Measurements from ENCODE around the gene FKBP8. TPM values are rescaled to one million over a fixed set of nuclear protein-coding genes. Genes with fewer than 3 reads are reported as not detected.
A peak's percentile ranks its signal among the peaks of the same experiment; 100 is the strongest.

FKBP8 gene
- total RNA-seq, 2 experiments from 2014 or later = 161 to 163 TPM

- no peaks in the 10 kb centered on the region for H3K27me3 Mint-ChIP-seq (ENCODE audit: low read depth)
Observed at GRCh38 chr19:18580311-18580710, 36.9 kb upstream of the FKBP8 start.

GRCh38 chr19:18577365-18577914, 34.1 kb upstream of the FKBP8 start:
- intact Hi-C loops (cut with micrococcal nuclease) = no loop called here
- H3K27me3 Mint-ChIP-seq (ENCODE audit: low read depth) = no peaks in the 10 kb centered on the region
- H3K27ac Mint-ChIP-seq = no peak overlapping the region
- no peak overlapping the region for H3K4me3 Mint-ChIP-seq
- CTCF ChIA-PET = interaction anchor here (0.7 to 2.4 kb wide), 2 partner anchors 11 to 70 kb away, joined by 3 to 14 read pairs; partner anchors contain the start of gene REX1BD
- peaks cover 41% of the 10 kb centered on the region for H3K36me3 Mint-ChIP-seq (ENCODE audit: low read depth)
- DNase-seq = no peak
- H3K4me1 Mint-ChIP-seq (ENCODE audit: low read depth) = peaks cover 24% of the 10 kb centered on the region
- H3K9me3 Mint-ChIP-seq = no peaks in the 10 kb centered on the region

More at GRCh38 chr19:18580311-18580710, 36.9 kb upstream of the FKBP8 start:
- Mint-ChIP-seq H3K36me3 (ENCODE audit: low read depth) (peaks cover 15% of the 10 kb centered on the region), H3K9me3 (no peaks in the 10 kb centered on the region), H3K27ac (no peak overlapping the region), H3K4me3 (no peak overlapping the region), H3K4me1 (ENCODE audit: low read depth) (peaks cover 4% of the 10 kb centered on the region)
- CTCF ChIA-PET = no interaction called here
- intact Hi-C loops (cut with micrococcal nuclease) = no loop called here
- DNase-seq = no peak

- no peaks in the 10 kb centered on the region for H3K27me3 Mint-ChIP-seq (ENCODE audit: low read depth)
- H3K36me3 Mint-ChIP-seq (ENCODE audit: low read depth) = peaks cover 47% of the 10 kb centered on the region
- no peaks in the 10 kb centered on the region for H3K9me3 Mint-ChIP-seq
- intact Hi-C loops (cut with micrococcal nuclease) = no loop called here
- CTCF ChIA-PET = interaction anchor here (0.8 to 2.4 kb wide), 3 partner anchors 12 to 57 kb away, joined by 3 to 14 read pairs (median 3); partner anchors contain the start of gene REX1BD
- peaks cover 27% of the 10 kb centered on the region for H3K4me1 Mint-ChIP-seq (ENCODE audit: low read depth)
- no peak overlapping the region for H3K27ac Mint-ChIP-seq
- H3K4me3 Mint-ChIP-seq = no peak overlapping the region
- DNase-seq = no peak
Observed at GRCh38 chr19:18576383-18576782, 33.0 kb upstream of the FKBP8 start.

GRCh38 chr19:18574691-18575291, 31.4 kb upstream of the FKBP8 start:
- no peaks in the 10 kb centered on the region for H3K27me3 Mint-ChIP-seq (ENCODE audit: low read depth)
- H3K4me3 Mint-ChIP-seq = peak overlapping the region; percentile 19
- H3K27ac Mint-ChIP-seq = no peak overlapping the region
- CTCF ChIA-PET = no interaction called here
- no peak for DNase-seq
- intact Hi-C loops (cut with micrococcal nuclease) = loop anchor here (5.0 kb wide), 3 partner anchors 97 to 883 kb away; partner anchors contain the start of gene UPF1
- H3K4me1 Mint-ChIP-seq (ENCODE audit: low read depth) = peaks cover 30% of the 10 kb centered on the region
- H3K9me3 Mint-ChIP-seq = no peaks in the 10 kb centered on the region
- H3K36me3 Mint-ChIP-seq (ENCODE audit: low read depth) = peaks cover 49% of the 10 kb centered on the region

- CTCF ChIA-PET = interaction anchor here (0.6 to 4.4 kb wide), 6 partner anchors 14 to 497 kb away, joined by 3 to 39 read pairs (median 3); partner anchors contain the start of genes ELL, REX1BD and SSBP4
- H3K36me3 Mint-ChIP-seq (ENCODE audit: low read depth) = peaks cover 65% of the 10 kb centered on the region
- H3K4me1 Mint-ChIP-seq (ENCODE audit: low read depth) = peaks cover 30% of the 10 kb centered on the region
- H3K27ac Mint-ChIP-seq = peak within 1 kb of the TSS; percentile 93
- H3K9me3 Mint-ChIP-seq = no peaks in the 10 kb centered on the region
- intact Hi-C loops (cut with micrococcal nuclease) = loop anchor here (1.0 to 5.0 kb wide), 9 partner anchors 14 to 886 kb away; partner anchors contain the start of genes COPE, DDX49, ELL and KXD1
- no peaks in the 10 kb centered on the region for H3K27me3 Mint-ChIP-seq (ENCODE audit: low read depth)
- peak within 1 kb of the TSS; percentile 90 for H3K4me3 Mint-ChIP-seq
- peak; percentile 99 for DNase-seq
Observed at GRCh38 chr19:18571564-18572344, 28.4 kb upstream of the FKBP8 start, which contains the start of gene UBA52. UBA52 (plus strand) TSS chr19:18571857; CDS start chr19:18573301, 1,444 bp downstream.

- DNase-seq = no peak
- no peaks in the 10 kb centered on the region for H3K27me3 Mint-ChIP-seq (ENCODE audit: low read depth)
- no peak overlapping the region for H3K4me3 Mint-ChIP-seq
- H3K36me3 Mint-ChIP-seq (ENCODE audit: low read depth) = peaks cover 54% of the 10 kb centered on the region
- CTCF ChIA-PET = interaction anchor here (0.6 kb wide), 1 partner anchor 28 kb away, joined by 3 read pairs; no protein-coding TSS in a partner anchor
- intact Hi-C loops (cut with micrococcal nuclease) = no loop called here
- no peaks in the 10 kb centered on the region for H3K9me3 Mint-ChIP-seq
- H3K27ac Mint-ChIP-seq = peak overlapping the region; percentile 18
- peaks cover 15% of the 10 kb centered on the region for H3K4me1 Mint-ChIP-seq (ENCODE audit: low read depth)
Observed at GRCh38 chr19:18568367-18568766, 25.0 kb upstream of the FKBP8 start.

GRCh38 chr19:18566953-18567352, 23.6 kb upstream of the FKBP8 start:
- intact Hi-C loops (cut with micrococcal nuclease) = no loop called here
- Mint-ChIP-seq H3K4me3 (no peak overlapping the region), H3K36me3 (ENCODE audit: low read depth) (peaks cover 45% of the 10 kb centered on the region), H3K4me1 (ENCODE audit: low read depth) (peaks cover 3% of the 10 kb centered on the region), H3K27me3 (ENCODE audit: low read depth) (no peaks in the 10 kb centered on the region), H3K27ac (no peak overlapping the region), H3K9me3 (no peaks in the 10 kb centered on the region)
- no peak for DNase-seq
- CTCF ChIA-PET = no interaction called here

GRCh38 chr19:18562086-18562485, 18.7 kb upstream of the FKBP8 start:
- no peaks in the 10 kb centered on the region for H3K9me3 Mint-ChIP-seq
- intact Hi-C loops (cut with micrococcal nuclease) = no loop called here

GRCh38 chr19:18559685-18560084, 16.3 kb upstream of the FKBP8 start:
- Mint-ChIP-seq H3K9me3 (no peaks in the 10 kb centered on the region), H3K36me3 (ENCODE audit: low read depth) (peaks cover 15% of the 10 kb centered on the region), H3K4me3 (peak overlapping the region; percentile 93), H3K27ac (peak overlapping the region; percentile 46), H3K27me3 (ENCODE audit: low read depth) (no peaks in the 10 kb centered on the region), H3K4me1 (ENCODE audit: low read depth) (peaks cover 24% of the 10 kb centered on the region)
- intact Hi-C loops (cut with micrococcal nuclease) = no loop called here
- CTCF ChIA-PET = interaction anchor here (3.7 to 5.0 kb wide), 2 partner anchors 16 to 39 kb away, joined by 12 to 26 read pairs; partner anchors contain the start of genes ELL and FKBP8
- no peak for DNase-seq

More at GRCh38 chr19:18562086-18562485, 18.7 kb upstream of the FKBP8 start:
- H3K36me3 Mint-ChIP-seq (ENCODE audit: low read depth) = peaks cover 20% of the 10 kb centered on the region
- no peak overlapping the region for H3K4me3 Mint-ChIP-seq
- no peaks in the 10 kb centered on the region for H3K27me3 Mint-ChIP-seq (ENCODE audit: low read depth)
- CTCF ChIA-PET = no interaction called here
- H3K27ac Mint-ChIP-seq = no peak overlapping the region
- DNase-seq = no peak
- H3K4me1 Mint-ChIP-seq (ENCODE audit: low read depth) = peaks cover 24% of the 10 kb centered on the region

- Mint-ChIP-seq H3K36me3 (ENCODE audit: low read depth) (peaks cover 8% of the 10 kb centered on the region), H3K4me1 (ENCODE audit: low read depth) (peaks cover 24% of the 10 kb centered on the region), H3K9me3 (no peaks in the 10 kb centered on the region), H3K27me3 (ENCODE audit: low read depth) (no peaks in the 10 kb centered on the region), H3K27ac (peak overlapping the region; percentile 92), H3K4me3 (peak overlapping the region; percentile 93)
- CTCF ChIA-PET = interaction anchor here (2.3 to 5.0 kb wide), 3 partner anchors 15 to 38 kb away, joined by 12 to 26 read pairs (median 14); partner anchors contain the start of genes ELL, FKBP8 and REX1BD
- intact Hi-C loops (cut with micrococcal nuclease) = no loop called here
- no peak for DNase-seq
Observed at GRCh38 chr19:18558604-18559003, 15.2 kb upstream of the FKBP8 start.

GRCh38 chr19:18558202-18558555, 14.8 kb upstream of the FKBP8 start:
- Mint-ChIP-seq H3K4me1 (ENCODE audit: low read depth) (peaks cover 24% of the 10 kb centered on the region), H3K36me3 (ENCODE audit: low read depth) (peaks cover 8% of the 10 kb centered on the region), H3K4me3 (peak overlapping the region; percentile 93), H3K27me3 (ENCODE audit: low read depth) (no peaks in the 10 kb centered on the region), H3K27ac (peak overlapping the region; percentile 92), H3K9me3 (no peaks in the 10 kb centered on the region)
- intact Hi-C loops (cut with micrococcal nuclease) = no loop called here
- CTCF ChIA-PET = interaction anchor here (0.7 to 5.0 kb wide), 5 partner anchors 7 to 37 kb away, joined by 3 to 26 read pairs (median 12); partner anchors contain the start of genes ELL, FKBP8 and REX1BD
- peak; percentile 36 for DNase-seq

Measured in activated naive CD4-positive, alpha-beta T cell treated with anti-CD3 and anti-CD28 coated beads for 36 hours (primary cell).